WTC11 (cell line): ENCODE data around the gene FAM156A. TPM values are rescaled to one million over a fixed set of nuclear protein-coding genes. Genes with fewer than 3 reads are reported as not detected.

Source experiments
- ATAC-seq: fragments of 200-7000 bp; cut with Tn5 transposase; 2 replicates; pipeline ENCODE4 v1.10.0; 2021; ENCODE audit warnings: mild to moderate bottlenecking, moderate library complexity
- CTCF ChIA-PET: fragments of 300-600 bp; sonication (Branson Sonifier 250); formaldehyde crosslinking; loops from one replicate; lab custom pipeline; 2021; ENCODE audit warnings: antibody characterized with exemption; lab: Charles Lee
- POLR2A ChIA-PET: fragments of 350-600 bp; sonication (Branson Sonifier 250); formaldehyde crosslinking; loops from one replicate; lab custom pipeline; 2021; ENCODE audit warnings: antibody characterized with exemption; lab: Charles Lee
- DNase-seq: peaks from one replicate; pipeline ENCODE4 v3.0.0; 2021; ENCODE audit warnings: low spot score
- H3K27ac Mint-ChIP-seq: 2 replicates; pipeline ENCODE4 v1.8.0; 2021; ENCODE audit warnings: mixed read lengths
- H3K27me3 Mint-ChIP-seq: 2 replicates; pipeline ENCODE4 v1.8.0; 2021; ENCODE audit warnings: low read depth, mild to moderate bottlenecking, moderate library complexity, mixed read lengths
- H3K36me3 Mint-ChIP-seq: 2 replicates; pipeline ENCODE4 v1.8.0; 2021; ENCODE audit warnings: mixed read lengths
- H3K4me1 Mint-ChIP-seq: 2 replicates; pipeline ENCODE4 v1.8.0; 2022; ENCODE audit warnings: mixed read lengths
- H3K4me3 Mint-ChIP-seq: 2 replicates; pipeline ENCODE4 v1.8.0; 2021; ENCODE audit warnings: mild to moderate bottlenecking, moderate library complexity, mixed read lengths
- H3K9me3 Mint-ChIP-seq: 2 replicates; pipeline ENCODE4 v1.8.0; 2021; ENCODE audit warnings: mixed read lengths
- FOXJ3 ChIP-seq: sonication (generic); formaldehyde crosslinking; IDR thresholded peaks from 2 replicates; pipeline ENCODE4 v1.9.0; 2021; ENCODE audit warnings: missing genetic modification reagents, mild to moderate bottlenecking, borderline replicate concordance
- FOXP1 ChIP-seq: sonication (generic); formaldehyde crosslinking; IDR thresholded peaks from 2 replicates; pipeline ENCODE4 v1.8.0; 2022; ENCODE audit warnings: missing genetic modification reagents, mild to moderate bottlenecking, moderate library complexity, borderline replicate concordance
- GABPB1 ChIP-seq: sonication (generic); formaldehyde crosslinking; IDR thresholded peaks from 2 replicates; pipeline ENCODE4 v1.8.1; 2023; ENCODE audit warnings: mild to moderate bottlenecking, missing genetic modification reagents
- HMGA2 ChIP-seq: fragments of 250-450 bp; sonication (Bioruptor Pico); IDR thresholded peaks from 2 replicates; pipeline ENCODE4 v1.4.0; 2021; ENCODE audit warnings: mild to moderate bottlenecking, moderate library complexity
- KAT7 ChIP-seq: sonication (generic); formaldehyde crosslinking; IDR thresholded peaks from 2 replicates; pipeline ENCODE4 v1.8.1; 2023; ENCODE audit warnings: missing genetic modification reagents, mild to moderate bottlenecking, borderline replicate concordance
- NFATC4 ChIP-seq: fragments of 250-450 bp; sonication (Bioruptor Pico); IDR thresholded peaks from 2 replicates; pipeline ENCODE4 v1.9.0; 2021; ENCODE audit warnings: mild to moderate bottlenecking
- SMAD4 ChIP-seq: sonication (generic); formaldehyde crosslinking; IDR thresholded peaks from 2 replicates; pipeline ENCODE4 v1.8.0; 2022; ENCODE audit warnings: mild to moderate bottlenecking, missing genetic modification reagents
- TEAD1 ChIP-seq: sonication (generic); formaldehyde crosslinking; IDR thresholded peaks from 2 replicates; pipeline ENCODE4 v1.8.0; 2022; ENCODE audit warnings: mild to moderate bottlenecking, missing genetic modification reagents
- ZNF138 ChIP-seq: sonication (generic); formaldehyde crosslinking; conservative IDR thresholded peaks from 2 replicates; pipeline ENCODE4 v1.8.1; 2022; ENCODE audit warnings: mild to moderate bottlenecking, moderate library complexity, missing genetic modification reagents
- ZNF232 ChIP-seq: sonication (generic); formaldehyde crosslinking; IDR thresholded peaks from 2 replicates; pipeline ENCODE4 v1.8.0; 2022; ENCODE audit warnings: mild to moderate bottlenecking, missing genetic modification reagents
- ZNF423 ChIP-seq: fragments of 250-450 bp; sonication (Bioruptor Pico); IDR thresholded peaks from 2 replicates; pipeline ENCODE4 v2.1.2; 2022; ENCODE audit warnings: mild to moderate bottlenecking, moderate library complexity
- total RNA-seq: library from RNA; stranded (reverse); gene quantifications from 3 replicates; pipeline ENCODE4 v1.2.3, GENCODE V29; 2021
- TF ChIP-seq, protein P1 (sequence below): sonication (generic); formaldehyde crosslinking; IDR thresholded peaks from 2 replicates; pipeline ENCODE4 v1.8.1; 2022; ENCODE audit warnings: low read depth, mild to moderate bottlenecking, moderate library complexity, missing genetic modification reagents, borderline replicate concordance
- TF ChIP-seq, protein P2 (sequence below): sonication (generic); formaldehyde crosslinking; IDR thresholded peaks from 2 replicates; pipeline ENCODE4 v1.8.1; 2023; ENCODE audit warnings: mild to moderate bottlenecking, missing genetic modification reagents
- TF ChIP-seq, protein P3 (sequence below): fragments of 250-450 bp; sonication (Bioruptor Pico); IDR thresholded peaks from 2 replicates; pipeline ENCODE4 v1.9.0; 2021; ENCODE audit warnings: mild to moderate bottlenecking, borderline replicate concordance
- TF ChIP-seq, protein P4 (sequence below): fragments of 250-450 bp; sonication (Bioruptor Pico); IDR thresholded peaks from 2 replicates; pipeline ENCODE4 v1.9.0; 2021; ENCODE audit warnings: mild to moderate bottlenecking
- TF ChIP-seq, protein P5 (sequence below): sonication (generic); formaldehyde crosslinking; IDR thresholded peaks from 2 replicates; pipeline ENCODE4 v1.8.1; 2022; ENCODE audit warnings: mild to moderate bottlenecking, moderate library complexity, missing genetic modification reagents
- TF ChIP-seq, protein P6 (sequence below): sonication (generic); formaldehyde crosslinking; IDR thresholded peaks from 2 replicates; pipeline ENCODE4 v1.8.1; 2023; ENCODE audit warnings: mild to moderate bottlenecking, missing genetic modification reagents, moderate library complexity
- TF ChIP-seq, protein P7 (sequence below): sonication (generic); formaldehyde crosslinking; IDR thresholded peaks from 2 replicates; pipeline ENCODE4 v1.8.1; 2023; ENCODE audit warnings: mild to moderate bottlenecking, missing genetic modification reagents, moderate library complexity
- TF ChIP-seq, protein P8 (sequence below): sonication (generic); formaldehyde crosslinking; IDR thresholded peaks from 2 replicates; pipeline ENCODE4 v1.8.0; 2022; ENCODE audit warnings: mild to moderate bottlenecking, missing genetic modification reagents

The FAM156A gene
- total RNA-seq, 1 experiment from 2014 or later = 15.3 TPM

DNA sequence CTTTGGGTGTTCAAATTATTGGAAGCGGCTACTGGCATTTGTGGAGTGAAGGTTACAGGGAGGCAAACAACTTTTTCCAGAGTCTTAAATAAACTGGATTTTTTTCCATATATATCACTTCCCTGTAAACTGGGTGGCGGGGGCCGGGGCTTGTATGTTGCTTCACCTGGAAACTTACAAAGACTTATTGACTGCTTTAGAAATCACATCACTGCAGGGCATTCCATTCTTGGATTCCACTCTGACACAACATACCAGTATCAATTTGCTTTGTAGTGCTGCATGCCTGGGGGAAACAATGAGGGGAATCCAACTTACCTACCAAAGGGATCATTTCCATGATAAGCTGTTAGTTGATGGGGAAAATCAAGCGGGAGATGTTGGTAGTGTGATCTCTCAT, 21.7 kb upstream of the FAM156A start:
- no peaks in the 10 kb centered on the region for H3K36me3 Mint-ChIP-seq
- CTCF ChIA-PET = no interaction called here
- no peak for DNase-seq
- TF ChIP-seq, protein P1, sequence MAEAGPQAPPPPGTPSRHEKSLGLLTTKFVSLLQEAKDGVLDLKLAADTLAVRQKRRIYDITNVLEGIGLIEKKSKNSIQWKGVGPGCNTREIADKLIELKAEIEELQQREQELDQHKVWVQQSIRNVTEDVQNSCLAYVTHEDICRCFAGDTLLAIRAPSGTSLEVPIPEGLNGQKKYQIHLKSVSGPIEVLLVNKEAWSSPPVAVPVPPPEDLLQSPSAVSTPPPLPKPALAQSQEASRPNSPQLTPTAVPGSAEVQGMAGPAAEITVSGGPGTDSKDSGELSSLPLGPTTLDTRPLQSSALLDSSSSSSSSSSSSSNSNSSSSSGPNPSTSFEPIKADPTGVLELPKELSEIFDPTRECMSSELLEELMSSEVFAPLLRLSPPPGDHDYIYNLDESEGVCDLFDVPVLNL = no peak
- TF ChIP-seq FOXJ3 (CRISPR knock-in tag) (no peak), HMGA2 (CRISPR knock-in tag) (no peak), SMAD4 (CRISPR knock-in tag) (no peak), GABPB1 (CRISPR knock-in tag) (no peak), ZNF232 (no peak), NFATC4 (CRISPR knock-in tag) (no peak), ZNF138 (CRISPR knock-in tag) (no peak), ZNF423 (CRISPR knock-in tag) (no peak), FOXP1 (no peak), KAT7 (CRISPR knock-in tag) (no peak)
- TF ChIP-seq, protein P2, sequence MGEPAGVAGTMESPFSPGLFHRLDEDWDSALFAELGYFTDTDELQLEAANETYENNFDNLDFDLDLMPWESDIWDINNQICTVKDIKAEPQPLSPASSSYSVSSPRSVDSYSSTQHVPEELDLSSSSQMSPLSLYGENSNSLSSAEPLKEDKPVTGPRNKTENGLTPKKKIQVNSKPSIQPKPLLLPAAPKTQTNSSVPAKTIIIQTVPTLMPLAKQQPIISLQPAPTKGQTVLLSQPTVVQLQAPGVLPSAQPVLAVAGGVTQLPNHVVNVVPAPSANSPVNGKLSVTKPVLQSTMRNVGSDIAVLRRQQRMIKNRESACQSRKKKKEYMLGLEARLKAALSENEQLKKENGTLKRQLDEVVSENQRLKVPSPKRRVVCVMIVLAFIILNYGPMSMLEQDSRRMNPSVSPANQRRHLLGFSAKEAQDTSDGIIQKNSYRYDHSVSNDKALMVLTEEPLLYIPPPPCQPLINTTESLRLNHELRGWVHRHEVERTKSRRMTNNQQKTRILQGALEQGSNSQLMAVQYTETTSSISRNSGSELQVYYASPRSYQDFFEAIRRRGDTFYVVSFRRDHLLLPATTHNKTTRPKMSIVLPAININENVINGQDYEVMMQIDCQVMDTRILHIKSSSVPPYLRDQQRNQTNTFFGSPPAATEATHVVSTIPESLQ (CRISPR knock-in tag) = no peak
- TF ChIP-seq, protein P3, sequence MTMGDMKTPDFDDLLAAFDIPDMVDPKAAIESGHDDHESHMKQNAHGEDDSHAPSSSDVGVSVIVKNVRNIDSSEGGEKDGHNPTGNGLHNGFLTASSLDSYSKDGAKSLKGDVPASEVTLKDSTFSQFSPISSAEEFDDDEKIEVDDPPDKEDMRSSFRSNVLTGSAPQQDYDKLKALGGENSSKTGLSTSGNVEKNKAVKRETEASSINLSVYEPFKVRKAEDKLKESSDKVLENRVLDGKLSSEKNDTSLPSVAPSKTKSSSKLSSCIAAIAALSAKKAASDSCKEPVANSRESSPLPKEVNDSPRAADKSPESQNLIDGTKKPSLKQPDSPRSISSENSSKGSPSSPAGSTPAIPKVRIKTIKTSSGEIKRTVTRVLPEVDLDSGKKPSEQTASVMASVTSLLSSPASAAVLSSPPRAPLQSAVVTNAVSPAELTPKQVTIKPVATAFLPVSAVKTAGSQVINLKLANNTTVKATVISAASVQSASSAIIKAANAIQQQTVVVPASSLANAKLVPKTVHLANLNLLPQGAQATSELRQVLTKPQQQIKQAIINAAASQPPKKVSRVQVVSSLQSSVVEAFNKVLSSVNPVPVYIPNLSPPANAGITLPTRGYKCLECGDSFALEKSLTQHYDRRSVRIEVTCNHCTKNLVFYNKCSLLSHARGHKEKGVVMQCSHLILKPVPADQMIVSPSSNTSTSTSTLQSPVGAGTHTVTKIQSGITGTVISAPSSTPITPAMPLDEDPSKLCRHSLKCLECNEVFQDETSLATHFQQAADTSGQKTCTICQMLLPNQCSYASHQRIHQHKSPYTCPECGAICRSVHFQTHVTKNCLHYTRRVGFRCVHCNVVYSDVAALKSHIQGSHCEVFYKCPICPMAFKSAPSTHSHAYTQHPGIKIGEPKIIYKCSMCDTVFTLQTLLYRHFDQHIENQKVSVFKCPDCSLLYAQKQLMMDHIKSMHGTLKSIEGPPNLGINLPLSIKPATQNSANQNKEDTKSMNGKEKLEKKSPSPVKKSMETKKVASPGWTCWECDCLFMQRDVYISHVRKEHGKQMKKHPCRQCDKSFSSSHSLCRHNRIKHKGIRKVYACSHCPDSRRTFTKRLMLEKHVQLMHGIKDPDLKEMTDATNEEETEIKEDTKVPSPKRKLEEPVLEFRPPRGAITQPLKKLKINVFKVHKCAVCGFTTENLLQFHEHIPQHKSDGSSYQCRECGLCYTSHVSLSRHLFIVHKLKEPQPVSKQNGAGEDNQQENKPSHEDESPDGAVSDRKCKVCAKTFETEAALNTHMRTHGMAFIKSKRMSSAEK = no peak
- TF ChIP-seq, protein P4, sequence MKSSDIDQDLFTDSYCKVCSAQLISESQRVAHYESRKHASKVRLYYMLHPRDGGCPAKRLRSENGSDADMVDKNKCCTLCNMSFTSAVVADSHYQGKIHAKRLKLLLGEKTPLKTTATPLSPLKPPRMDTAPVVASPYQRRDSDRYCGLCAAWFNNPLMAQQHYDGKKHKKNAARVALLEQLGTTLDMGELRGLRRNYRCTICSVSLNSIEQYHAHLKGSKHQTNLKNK (CRISPR knock-in tag) = no peak
- TF ChIP-seq, all 79 proteins: peak for 0
- no peaks in the 10 kb centered on the region for H3K27me3 Mint-ChIP-seq
- ATAC-seq = no peak
- H3K4me3 Mint-ChIP-seq = no peak overlapping the region
- POLR2A ChIA-PET = no interaction called here
- peaks cover 13% of the 10 kb centered on the region for H3K4me1 Mint-ChIP-seq
- no peaks in the 10 kb centered on the region for H3K9me3 Mint-ChIP-seq
- no peak overlapping the region for H3K27ac Mint-ChIP-seq

DNA sequence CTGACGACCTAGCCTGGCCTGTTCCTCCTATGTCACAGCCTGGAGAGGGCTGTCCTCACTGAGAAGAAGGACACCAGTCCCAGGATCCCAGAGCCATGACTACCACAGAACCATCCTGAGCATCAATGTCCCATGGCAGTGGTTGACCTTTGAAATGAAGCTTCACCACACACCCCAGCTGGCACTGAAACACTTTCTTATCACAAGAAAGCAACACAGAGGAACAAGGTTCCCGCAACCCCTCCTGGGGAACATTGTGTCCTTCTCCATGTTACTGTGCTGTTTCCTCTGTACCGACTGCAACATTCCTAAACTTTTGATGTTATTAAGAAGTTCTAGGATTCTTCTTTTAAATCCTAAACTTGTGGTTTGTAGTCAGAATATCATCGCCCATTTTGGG, 21.2 kb upstream of the FAM156A start:
- ATAC-seq = no peak

More for the DNA sequence above, 21.2 kb upstream of the FAM156A start:
- Mint-ChIP-seq H3K36me3 (no peaks in the 10 kb centered on the region), H3K4me1 (peaks cover 11% of the 10 kb centered on the region), H3K4me3 (no peak overlapping the region), H3K27me3 (no peaks in the 10 kb centered on the region), H3K9me3 (no peaks in the 10 kb centered on the region), H3K27ac (no peak overlapping the region)
- TF ChIP-seq, protein P5, sequence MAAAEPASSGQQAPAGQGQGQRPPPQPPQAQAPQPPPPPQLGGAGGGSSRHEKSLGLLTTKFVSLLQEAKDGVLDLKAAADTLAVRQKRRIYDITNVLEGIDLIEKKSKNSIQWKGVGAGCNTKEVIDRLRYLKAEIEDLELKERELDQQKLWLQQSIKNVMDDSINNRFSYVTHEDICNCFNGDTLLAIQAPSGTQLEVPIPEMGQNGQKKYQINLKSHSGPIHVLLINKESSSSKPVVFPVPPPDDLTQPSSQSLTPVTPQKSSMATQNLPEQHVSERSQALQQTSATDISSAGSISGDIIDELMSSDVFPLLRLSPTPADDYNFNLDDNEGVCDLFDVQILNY (CRISPR knock-in tag) = no peak
- TF ChIP-seq, protein P6, sequence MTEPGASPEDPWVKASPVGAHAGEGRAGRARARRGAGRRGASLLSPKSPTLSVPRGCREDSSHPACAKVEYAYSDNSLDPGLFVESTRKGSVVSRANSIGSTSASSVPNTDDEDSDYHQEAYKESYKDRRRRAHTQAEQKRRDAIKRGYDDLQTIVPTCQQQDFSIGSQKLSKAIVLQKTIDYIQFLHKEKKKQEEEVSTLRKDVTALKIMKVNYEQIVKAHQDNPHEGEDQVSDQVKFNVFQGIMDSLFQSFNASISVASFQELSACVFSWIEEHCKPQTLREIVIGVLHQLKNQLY (CRISPR knock-in tag) = no peak
- TF ChIP-seq, protein P7, sequence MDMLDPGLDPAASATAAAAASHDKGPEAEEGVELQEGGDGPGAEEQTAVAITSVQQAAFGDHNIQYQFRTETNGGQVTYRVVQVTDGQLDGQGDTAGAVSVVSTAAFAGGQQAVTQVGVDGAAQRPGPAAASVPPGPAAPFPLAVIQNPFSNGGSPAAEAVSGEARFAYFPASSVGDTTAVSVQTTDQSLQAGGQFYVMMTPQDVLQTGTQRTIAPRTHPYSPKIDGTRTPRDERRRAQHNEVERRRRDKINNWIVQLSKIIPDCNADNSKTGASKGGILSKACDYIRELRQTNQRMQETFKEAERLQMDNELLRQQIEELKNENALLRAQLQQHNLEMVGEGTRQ (CRISPR knock-in tag) = no peak
- TF ChIP-seq TEAD1 (CRISPR knock-in tag) = no peak
- TF ChIP-seq, protein P8, sequence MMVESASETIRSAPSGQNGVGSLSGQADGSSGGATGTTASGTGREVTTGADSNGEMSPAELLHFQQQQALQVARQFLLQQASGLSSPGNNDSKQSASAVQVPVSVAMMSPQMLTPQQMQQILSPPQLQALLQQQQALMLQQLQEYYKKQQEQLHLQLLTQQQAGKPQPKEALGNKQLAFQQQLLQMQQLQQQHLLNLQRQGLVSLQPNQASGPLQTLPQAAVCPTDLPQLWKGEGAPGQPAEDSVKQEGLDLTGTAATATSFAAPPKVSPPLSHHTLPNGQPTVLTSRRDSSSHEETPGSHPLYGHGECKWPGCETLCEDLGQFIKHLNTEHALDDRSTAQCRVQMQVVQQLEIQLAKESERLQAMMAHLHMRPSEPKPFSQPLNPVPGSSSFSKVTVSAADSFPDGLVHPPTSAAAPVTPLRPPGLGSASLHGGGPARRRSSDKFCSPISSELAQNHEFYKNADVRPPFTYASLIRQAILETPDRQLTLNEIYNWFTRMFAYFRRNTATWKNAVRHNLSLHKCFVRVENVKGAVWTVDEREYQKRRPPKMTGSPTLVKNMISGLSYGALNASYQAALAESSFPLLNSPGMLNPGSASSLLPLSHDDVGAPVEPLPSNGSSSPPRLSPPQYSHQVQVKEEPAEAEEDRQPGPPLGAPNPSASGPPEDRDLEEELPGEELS (CRISPR knock-in tag) = no peak
- POLR2A ChIA-PET = no interaction called here
- no peak for DNase-seq
- CTCF ChIA-PET = no interaction called here
